Panc1 (cell line): Measurements from ENCODE around the gene DSCAM.

Experiments
- CTCF ChIP-seq: fragments of 450-650 bp; IDR thresholded peaks from 2 replicates; pipeline ENCODE4 v1.5.1; 2017; ENCODE audit warnings: mild to moderate bottlenecking
- POLR2AphosphoS5 ChIP-seq: IDR thresholded peaks from 2 replicates; pipeline ENCODE4 v1.6.1; 2012; ENCODE audit warnings: mild to moderate bottlenecking, low read depth, low read length, moderate library complexity
- REST ChIP-seq, 2 experiments: IDR thresholded peaks; 2 replicates each; pipeline ENCODE4 v1.6.1; 2011 to 2012; ENCODE audit warnings: low read depth in 2 of 2, control low read depth in 1 of 2, low read length in 1 of 2, mild to moderate bottlenecking in 1 of 2, moderate library complexity in 1 of 2; ENCODE audit not compliant: insufficient read depth in 1 of 2
- TCF7L2 ChIP-seq: IDR thresholded peaks from 2 replicates; pipeline ENCODE4 v1.6.1; 2011; ENCODE audit warnings: mild to moderate bottlenecking, low read depth, low read length, inconsistent platforms

- no peak for TF ChIP-seq CTCF
- TF ChIP-seq REST (IDR thresholded peaks at IDR 0.05; ENCODE audit: insufficient read depth in 1 of 2, low read depth in 2 of 2, low read length in 1 of 2) = no peak
- no peak for TF ChIP-seq POLR2AphosphoS5
- no peak for TF ChIP-seq TCF7L2
Measured at GRCh38 chr21:40316104-40316503, 530.9 kb downstream of the DSCAM start.
